Measurements from ENCODE around the gene RNF115. TPM values are rescaled to one million over a fixed set of nuclear protein-coding genes. Genes with fewer than 3 reads are reported as not detected.
A peak's percentile ranks its signal among the peaks of the same experiment; 100 is the strongest.
"Not testable (repeated sequence)": the region's sequence is repeated elsewhere in the genome, so short reads cannot be mapped to it uniquely, and the experiment has no call there.

RNF115 gene
- total and polyA plus RNA-seq, 7 experiments from 2014 or later = 3.7 to 17.3 (median 14.7) TPM

- ATAC-seq; CTCF ChIA-PET; H3K9me3 Mint-ChIP-seq; H3K9me3 ChIP-seq (ENCODE audit: control insufficient read depth in 2 of 3, low read length in 3 of 3); H3K4me3 Mint-ChIP-seq; H3K4me3 ChIP-seq (ENCODE audit: low read length); H3K27me3 ChIP-seq (ENCODE audit: control insufficient read depth in 2 of 2, insufficient read depth in 2 of 2, low read length in 2 of 2); DNase-seq; H3K4me1 ChIP-seq (ENCODE audit: control insufficient read depth in 2 of 2, insufficient read depth in 2 of 2, low read length in 2 of 2); intact Hi-C loops (cut with micrococcal nuclease); H3K27me3 Mint-ChIP-seq; H3K27ac ChIP-seq (ENCODE audit: low read depth, low read length): not testable (repeated sequence)
- H3K36me3 ChIP-seq (ENCODE audit: control insufficient read depth in 2 of 3, insufficient read depth in 3 of 3, low read length in 3 of 3) = peaks cover 25 to 94% (median 33%) of the 10 kb centered on the region in 3 experiments
- peaks cover 11 to 29% (median 21%) of the 10 kb centered on the region in 7 donors for H3K4me1 Mint-ChIP-seq
- peak overlapping the region in 2 of 9 donors; percentile 22 to 46 for H3K27ac Mint-ChIP-seq
- H3K36me3 Mint-ChIP-seq = peaks cover 31 to 65% (median 52%) of the 10 kb centered on the region in 5 donors
- POLR2A ChIA-PET = interaction anchor here (0.6 kb wide), 1 partner anchor 207 kb away, joined by 3 read pairs; no protein-coding TSS in a partner anchor
Measured at GRCh38 chr1:145830810-145831209, 6.9 kb upstream of the RNF115 start.

- CTCF ChIA-PET = interaction anchor here (0.9 to 1.1 kb wide), 2 partner anchors 17 to 204 kb away, joined by 5 to 7 read pairs; partner anchors contain the start of gene NUDT17
- H3K9me3 ChIP-seq (ENCODE audit: control insufficient read depth in 2 of 3, low read length in 3 of 3) = no peaks in the 10 kb centered on the region
- POLR2A ChIA-PET = interaction anchor here (0.7 to 1.3 kb wide), 3 partner anchors 17 to 91 kb away, joined by 3 read pairs; partner anchors contain the start of gene NUDT17
- no peak for DNase-seq
- H3K4me1 Mint-ChIP-seq = peaks cover 24 to 38% (median 36%) of the 10 kb centered on the region in 7 donors
- H3K4me1 ChIP-seq (ENCODE audit: control insufficient read depth in 2 of 2, insufficient read depth in 2 of 2, low read length in 2 of 2) = peaks cover 10 to 14% of the 10 kb centered on the region in 2 donors
- no peak for ATAC-seq
- peak overlapping the region in 5 of 9 donors; percentile 7 to 56 (median 36) for H3K27ac Mint-ChIP-seq
- H3K27me3 ChIP-seq (ENCODE audit: control insufficient read depth in 2 of 2, insufficient read depth in 2 of 2, low read length in 2 of 2) = no peaks in the 10 kb centered on the region
- intact Hi-C loops (cut with micrococcal nuclease) = loop anchor here (2.0 to 10.0 kb wide), 2 partner anchors 16 to 54 kb away; partner anchors contain the start of gene NUDT17 (in 1 of the 2)
- no peaks in the 10 kb centered on the region for H3K27me3 Mint-ChIP-seq
- H3K9me3 Mint-ChIP-seq = no peaks in the 10 kb centered on the region
- H3K4me3 ChIP-seq (ENCODE audit: low read length) = no peak overlapping the region
- peaks cover 25 to 76% (median 33%) of the 10 kb centered on the region in 3 experiments for H3K36me3 ChIP-seq (ENCODE audit: control insufficient read depth in 2 of 3, insufficient read depth in 3 of 3, low read length in 3 of 3)
- H3K4me3 Mint-ChIP-seq = no peak overlapping the region
- H3K36me3 Mint-ChIP-seq = peaks cover 31 to 61% (median 51%) of the 10 kb centered on the region in 5 donors
- H3K27ac ChIP-seq (ENCODE audit: low read depth, low read length) = no peak overlapping the region
Measured at GRCh38 chr1:145828367-145829026, 4.6 kb upstream of the RNF115 start.

- intact Hi-C loops (cut with micrococcal nuclease) = loop anchor here (2.0 to 10.0 kb wide), 2 partner anchors 17 to 53 kb away; partner anchors contain the start of gene NUDT17 (in 1 of the 2)
- Histone ChIP-seq H3K36me3 (ENCODE audit: control insufficient read depth in 2 of 3, insufficient read depth in 3 of 3, low read length in 3 of 3) (peaks cover 25 to 70% (median 33%) of the 10 kb centered on the region in 3 experiments), H3K27me3 (ENCODE audit: control insufficient read depth in 2 of 2, insufficient read depth in 2 of 2, low read length in 2 of 2) (no peaks in the 10 kb centered on the region), H3K9me3 (ENCODE audit: control insufficient read depth in 2 of 3, low read length in 3 of 3) (no peaks in the 10 kb centered on the region), H3K4me1 (ENCODE audit: control insufficient read depth in 2 of 2, insufficient read depth in 2 of 2, low read length in 2 of 2) (peaks cover 10 to 14% of the 10 kb centered on the region in 2 donors), H3K27ac (ENCODE audit: low read depth, low read length) (no peak overlapping the region), H3K4me3 (ENCODE audit: low read length) (no peak overlapping the region)
- Mint-ChIP-seq H3K9me3 (no peaks in the 10 kb centered on the region), H3K36me3 (peaks cover 31 to 56% (median 47%) of the 10 kb centered on the region in 5 donors), H3K27me3 (no peaks in the 10 kb centered on the region), H3K4me3 (no peak overlapping the region), H3K4me1 (peaks cover 24 to 38% (median 36%) of the 10 kb centered on the region in 7 donors), H3K27ac (peak overlapping the region in 5 of 9 donors; percentile 2 to 51 (median 28))
- DNase-seq (no peak), ATAC-seq (no peak)
- POLR2A ChIA-PET = interaction anchor here (0.7 to 1.3 kb wide), 2 partner anchors 32 to 92 kb away, joined by 3 read pairs; no protein-coding TSS in a partner anchor
- CTCF ChIA-PET = interaction anchor here (0.9 to 1.1 kb wide), 2 partner anchors 18 to 204 kb away, joined by 5 to 7 read pairs; partner anchors contain the start of gene NUDT17
Measured at GRCh38 chr1:145827966-145828365, 4.1 kb upstream of the RNF115 start.

DNA sequence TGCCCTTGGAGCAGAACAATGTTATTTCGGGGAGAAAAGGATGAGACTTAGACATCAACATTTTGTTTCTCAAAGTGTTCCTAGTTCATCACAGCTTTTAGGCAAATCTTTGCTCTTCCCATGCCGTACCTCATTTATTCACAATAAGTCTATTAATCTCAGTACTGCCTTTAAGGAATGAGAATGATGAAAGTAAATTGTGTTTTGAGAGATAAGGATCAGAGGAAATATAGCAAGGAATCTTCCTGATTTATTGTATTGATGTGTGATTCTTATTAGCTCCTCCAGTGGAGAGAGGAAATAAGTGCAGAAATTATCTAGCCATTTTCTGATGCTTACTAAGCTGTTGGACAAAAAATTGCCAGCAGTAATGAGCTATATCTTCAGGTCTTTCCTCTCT is 2.1 kb upstream of the RNF115 start:
- CTCF ChIA-PET = interaction anchor here (0.6 to 3.1 kb wide), 2 partner anchors 20 to 33 kb away, joined by 3 to 21 read pairs; partner anchors contain the start of gene NUDT17
- Histone ChIP-seq H3K4me3 (ENCODE audit: low read length) (no peak overlapping the region), H3K36me3 (ENCODE audit: control insufficient read depth in 2 of 3, insufficient read depth in 3 of 3, low read length in 3 of 3) (peaks cover 25 to 51% (median 29%) of the 10 kb centered on the region in 3 experiments), H3K27ac (ENCODE audit: low read depth, low read length) (no peak overlapping the region), H3K27me3 (ENCODE audit: control insufficient read depth in 2 of 2, insufficient read depth in 2 of 2, low read length in 2 of 2) (no peaks in the 10 kb centered on the region), H3K4me1 (ENCODE audit: control insufficient read depth in 2 of 2, insufficient read depth in 2 of 2, low read length in 2 of 2) (peaks cover 10 to 14% of the 10 kb centered on the region in 2 donors), H3K9me3 (ENCODE audit: control insufficient read depth in 2 of 3, low read length in 3 of 3) (no peaks in the 10 kb centered on the region)
- DNase-seq (no peak), ATAC-seq (no peak)
- Mint-ChIP-seq H3K27ac (peak overlapping the region in 5 of 9 donors; percentile 23 to 97 (median 58)), H3K27me3 (no peaks in the 10 kb centered on the region), H3K4me1 (peaks cover 24 to 41% (median 35%) of the 10 kb centered on the region in 7 donors), H3K9me3 (no peaks in the 10 kb centered on the region), H3K36me3 (peaks cover 25 to 45% (median 38%) of the 10 kb centered on the region in 5 donors), H3K4me3 (peak overlapping the region; percentile 46 to 100 (median 79))
- intact Hi-C loops (cut with micrococcal nuclease) = loop anchor here in 1 of 2 donors (10.0 kb wide), 1 partner anchor 51 kb away; no protein-coding TSS in a partner anchor
- POLR2A ChIA-PET = interaction anchor here (1.1 to 2.4 kb wide), 5 partner anchors 17 to 211 kb away, joined by 3 to 10 read pairs (median 4); partner anchors contain the start of genes PEX11B, PIAS3 and RBM8A

DNA sequence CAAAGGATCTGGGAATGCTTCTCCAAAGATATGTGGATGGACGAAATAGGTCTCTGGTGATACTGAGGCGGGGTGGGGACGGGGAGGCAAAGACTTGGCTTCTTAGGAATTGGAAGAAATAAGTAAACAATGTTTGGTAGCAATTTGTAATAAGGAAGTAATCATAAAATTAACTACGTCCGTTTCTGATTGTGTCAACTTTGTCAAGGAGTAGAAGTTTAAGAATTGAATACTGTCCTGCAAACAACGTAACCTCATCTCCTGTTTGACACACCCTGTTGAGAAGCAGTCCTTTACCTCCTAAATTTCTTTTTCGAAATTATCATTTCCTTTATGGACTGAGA is 576 bp upstream of the RNF115 start:
- peak overlapping the region; percentile 91 to 100 (median 98) for H3K4me3 Mint-ChIP-seq
- peaks cover 19 to 36% (median 30%) of the 10 kb centered on the region in 5 donors for H3K36me3 Mint-ChIP-seq
- H3K27ac ChIP-seq (ENCODE audit: low read depth, low read length) = peak overlapping the region; percentile 82
- CTCF ChIA-PET = interaction anchor here (0.6 to 3.1 kb wide), 4 partner anchors 21 to 174 kb away, joined by 3 to 21 read pairs (median 4); partner anchors contain the start of genes ANKRD34A, NUDT17 and POLR3GL
- ATAC-seq = no peak
- peak overlapping the region; percentile 91 to 98 (median 96) for H3K27ac Mint-ChIP-seq
- no peaks in the 10 kb centered on the region for H3K9me3 Mint-ChIP-seq
- H3K4me1 Mint-ChIP-seq = peaks cover 21 to 41% (median 35%) of the 10 kb centered on the region in 7 donors
- peak in 1 of 9 donors; percentile 8 for DNase-seq
- intact Hi-C loops (cut with micrococcal nuclease) = loop anchor here (1.0 to 10.0 kb wide), 4 partner anchors 35 to 103 kb away; partner anchors contain the start of genes PIAS3 (in 2 of the 2), PEX11B (in 1 of the 2) and RBM8A (in 1 of the 2)
- no peaks in the 10 kb centered on the region for H3K27me3 Mint-ChIP-seq
- POLR2A ChIA-PET = interaction anchor here (0.5 to 1.7 kb wide), 18 partner anchors 10 to 213 kb away, joined by 3 to 15 read pairs (median 5); partner anchors contain the start of genes ANKRD34A, LIX1L, NUDT17 and PEX11B
- no peaks in the 10 kb centered on the region for H3K9me3 ChIP-seq (ENCODE audit: control insufficient read depth in 2 of 3, low read length in 3 of 3)
- peaks cover 18 to 36% (median 20%) of the 10 kb centered on the region in 3 experiments for H3K36me3 ChIP-seq (ENCODE audit: control insufficient read depth in 2 of 3, insufficient read depth in 3 of 3, low read length in 3 of 3)
- peaks cover 10 to 14% of the 10 kb centered on the region in 2 donors for H3K4me1 ChIP-seq (ENCODE audit: control insufficient read depth in 2 of 2, insufficient read depth in 2 of 2, low read length in 2 of 2)
- H3K27me3 ChIP-seq (ENCODE audit: control insufficient read depth in 2 of 2, insufficient read depth in 2 of 2, low read length in 2 of 2) = no peaks in the 10 kb centered on the region
- peak overlapping the region; percentile 99 for H3K4me3 ChIP-seq (ENCODE audit: low read length)

DNA sequence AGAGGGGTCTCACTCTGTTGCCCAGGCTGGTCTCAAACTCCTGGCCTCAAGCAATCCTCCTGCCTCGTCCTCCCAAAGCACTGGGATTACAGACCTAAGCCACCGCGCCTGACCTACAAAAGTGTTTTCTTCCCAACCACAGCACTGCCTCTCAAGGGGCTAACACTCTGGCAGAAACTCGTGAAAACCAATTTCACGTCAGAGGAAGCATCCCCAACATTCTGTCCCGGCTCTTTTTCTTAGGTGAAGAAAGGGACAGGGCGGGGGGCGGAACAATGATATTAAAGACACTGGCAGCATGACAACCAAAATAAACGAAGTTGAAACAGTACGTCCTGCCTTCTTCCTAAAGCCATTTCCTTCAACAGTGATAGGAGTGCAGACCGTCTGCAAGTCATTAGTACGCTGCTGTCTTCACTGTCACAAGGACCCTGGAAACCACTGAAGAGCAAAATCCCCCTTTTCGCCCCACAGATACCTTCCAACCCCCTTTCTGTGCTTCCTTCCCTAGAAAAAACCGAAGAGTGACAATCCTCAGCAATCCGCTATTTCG is 1.0 kb downstream of the RNF115 start:
- DNase-seq = not testable (repeated sequence)
- POLR2A ChIA-PET = interaction anchor here (1.7 kb wide), 1 partner anchor 16 kb away, joined by 7 read pairs; no protein-coding TSS in a partner anchor
- H3K27ac Mint-ChIP-seq = peak overlapping the region in 4 of 9 donors; percentile 91 to 97 (median 95)

More for the DNA sequence above, 1.0 kb downstream of the RNF115 start:
- intact Hi-C loops (cut with micrococcal nuclease) = loop anchor here in 1 of 2 donors (10.0 kb wide), 1 partner anchor 48 kb away; no protein-coding TSS in a partner anchor
- CTCF ChIA-PET; H3K27me3 ChIP-seq (ENCODE audit: control insufficient read depth in 2 of 2, insufficient read depth in 2 of 2, low read length in 2 of 2); H3K9me3 Mint-ChIP-seq; H3K27me3 Mint-ChIP-seq; H3K27ac ChIP-seq (ENCODE audit: low read depth, low read length); ATAC-seq; H3K9me3 ChIP-seq (ENCODE audit: control insufficient read depth in 2 of 3, low read length in 3 of 3); H3K4me3 ChIP-seq (ENCODE audit: low read length): not testable (repeated sequence)
- peaks cover 9 to 20% (median 9%) of the 10 kb centered on the region in 3 experiments for H3K36me3 ChIP-seq (ENCODE audit: control insufficient read depth in 2 of 3, insufficient read depth in 3 of 3, low read length in 3 of 3)
- peaks cover 10 to 14% of the 10 kb centered on the region in 2 donors for H3K4me1 ChIP-seq (ENCODE audit: control insufficient read depth in 2 of 2, insufficient read depth in 2 of 2, low read length in 2 of 2)
- H3K4me3 Mint-ChIP-seq = peak overlapping the region in 9 of 10 donors; percentile 35 to 100 (median 55)
- H3K4me1 Mint-ChIP-seq = peaks cover 16 to 35% (median 28%) of the 10 kb centered on the region in 7 donors
- H3K36me3 Mint-ChIP-seq = peaks cover 6 to 23% (median 18%) of the 10 kb centered on the region in 5 donors
